Hepatocyte (in vitro differentiated cells): ENCODE measurements around the gene CH25H. TPM values are rescaled to one million over a fixed set of nuclear protein-coding genes. Genes with fewer than 3 reads are reported as not detected.

ENCODE experiments used
- DNase-seq: peaks from one replicate; pipeline ENCODE4 v3.0.0-alpha.2; 2016; ENCODE audit warnings: low spot score
- H2AFZ ChIP-seq: fragments of 200-600 bp; sonication (generic); 2 replicates; pipeline ENCODE4 v1.6.0; 2016; ENCODE audit warnings: antibody characterized with exemption, mild to moderate bottlenecking
- H3K27ac ChIP-seq: fragments of 200-600 bp; sonication (generic); 2 replicates; pipeline ENCODE4 v1.5.1; 2016; ENCODE audit warnings: mild to moderate bottlenecking
- H3K27me3 ChIP-seq: fragments of 200-600 bp; sonication (generic); 2 replicates; pipeline ENCODE4 v1.6.1; 2016
- H3K36me3 ChIP-seq: fragments of 200-600 bp; sonication (generic); replicated peaks from 2 replicates; pipeline ENCODE4 v1.5.1; 2016; ENCODE audit warnings: low read depth; ENCODE audit not compliant: insufficient read depth
- H3K4me1 ChIP-seq: fragments of 200-600 bp; sonication (generic); 2 replicates; pipeline ENCODE4 v1.5.1; 2016; ENCODE audit warnings: mild to moderate bottlenecking, moderate library complexity; ENCODE audit not compliant: insufficient read depth
- H3K4me2 ChIP-seq: fragments of 200-600 bp; sonication (generic); 2 replicates; pipeline ENCODE4 v1.6.0; 2016
- H3K4me3 ChIP-seq: fragments of 200-600 bp; sonication (generic); 2 replicates; pipeline ENCODE4 v1.5.1; 2016; ENCODE audit warnings: mild to moderate bottlenecking
- H3K79me2 ChIP-seq: fragments of 200-600 bp; sonication (generic); 2 replicates; pipeline ENCODE4 v1.6.0; 2017; ENCODE audit warnings: mild to moderate bottlenecking
- H3K9me2 ChIP-seq: fragments of 200-600 bp; sonication (generic); replicated peaks from 2 replicates; pipeline ENCODE4 v1.6.0; 2017; ENCODE audit warnings: mild to moderate bottlenecking; ENCODE audit not compliant: insufficient read depth
- H3K9me3 ChIP-seq: fragments of 200-600 bp; sonication (generic); 2 replicates; pipeline ENCODE4 v1.5.1; 2016; ENCODE audit warnings: low read depth, mild to moderate bottlenecking
- H4K20me1 ChIP-seq: fragments of 200-600 bp; sonication (generic); 2 replicates; pipeline ENCODE4 v1.6.0; 2016; ENCODE audit warnings: mild to moderate bottlenecking; ENCODE audit not compliant: insufficient read depth, poor library complexity, severe bottlenecking
- CTCF ChIP-seq: fragments of 200-600 bp; sonication (generic); IDR thresholded peaks from 2 replicates; pipeline ENCODE4 v1.5.1; 2016; ENCODE audit warnings: antibody characterized with exemption, mild to moderate bottlenecking; ENCODE audit not compliant: poor library complexity
- EZH2 ChIP-seq: fragments of 200-600 bp; sonication (generic); IDR thresholded peaks from 2 replicates; pipeline ENCODE4 v1.6.1; 2016; ENCODE audit warnings: antibody characterized with exemption, mild to moderate bottlenecking, borderline replicate concordance
- EZH2phosphoT487 ChIP-seq: fragments of 200-600 bp; sonication (generic); IDR thresholded peaks from one replicate; pipeline ENCODE4 v1.6.1; 2018; ENCODE audit warnings: antibody characterized with exemption, mild to moderate bottlenecking, low read depth, moderate library complexity; ENCODE audit not compliant: unreplicated experiment, severe bottlenecking
- WGBS: methylation state at CpG from one replicate; pipeline ENCODE4 v1.1.6; 2016; ENCODE audit warnings: low lambda C conversion rate; ENCODE audit errors: missing lambda C conversion rate; 5-methylcytosine and 5-hydroxymethylcytosine counted together
- polyA plus RNA-seq: library from polyadenylated mRNA; unstranded; fragments of >200 nt; fragmentation: Nextera tagmentation; extraction: Ambion mirVana; gene quantifications from 2 replicates; pipeline ENCODE4 v1.2.1, GENCODE V29; 2016
- total RNA-seq: library from RNA; depleted of rRNA; stranded (reverse); fragments of >200 nt; gene quantifications from 2 replicates; pipeline ENCODE4 v1.2.3, GENCODE V29; 2014

The CH25H gene
- total and polyA plus RNA-seq, 2 experiments from 2014 or later = 3.8 to 8.8 TPM

GRCh38 chr10:89164920-89165319 is 42.2 kb downstream of the CH25H start:
- no peaks in the 10 kb centered on the region for H3K9me2 ChIP-seq
- TF ChIP-seq CTCF (no peak), EZH2phosphoT487 (no peak), EZH2 (no peak)
- no peaks in the 10 kb centered on the region for H3K4me1 ChIP-seq
- H3K27ac ChIP-seq = no peak overlapping the region
- H2AFZ ChIP-seq = no peak overlapping the region
- no peaks in the 10 kb centered on the region for H3K79me2 ChIP-seq
- no peaks in the 10 kb centered on the region for H3K9me3 ChIP-seq
- no peaks in the 10 kb centered on the region for H4K20me1 ChIP-seq
- H3K27me3 ChIP-seq = peaks cover 29% of the 10 kb centered on the region
- 71% methylated on average over 4 of the region's 4 CpGs for WGBS
- no peak overlapping the region for H3K4me3 ChIP-seq
- H3K4me2 ChIP-seq = no peak overlapping the region
- DNase-seq = no peak
- H3K36me3 ChIP-seq = no peaks in the 10 kb centered on the region

GRCh38 chr10:89164080-89164479 is 43.0 kb downstream of the CH25H start:
- 100% methylated on average over 3 of the region's 3 CpGs for WGBS
- Histone ChIP-seq H3K9me2 (no peaks in the 10 kb centered on the region), H2AFZ (no peak overlapping the region), H3K9me3 (no peaks in the 10 kb centered on the region), H3K4me2 (no peak overlapping the region), H4K20me1 (no peaks in the 10 kb centered on the region), H3K4me1 (no peaks in the 10 kb centered on the region), H3K27me3 (peaks cover 29% of the 10 kb centered on the region), H3K79me2 (no peaks in the 10 kb centered on the region), H3K4me3 (no peak overlapping the region), H3K27ac (no peak overlapping the region), H3K36me3 (no peaks in the 10 kb centered on the region)
- DNase-seq = no peak
- TF ChIP-seq EZH2phosphoT487 (no peak), CTCF (no peak), EZH2 (no peak)

- no peak for DNase-seq
- Histone ChIP-seq H3K36me3 (no peaks in the 10 kb centered on the region), H3K27ac (no peak overlapping the region), H3K79me2 (no peaks in the 10 kb centered on the region), H3K4me1 (no peaks in the 10 kb centered on the region), H3K27me3 (peaks cover 29% of the 10 kb centered on the region), H4K20me1 (no peaks in the 10 kb centered on the region), H2AFZ (no peak overlapping the region), H3K4me2 (no peak overlapping the region), H3K9me3 (no peaks in the 10 kb centered on the region), H3K9me2 (no peaks in the 10 kb centered on the region), H3K4me3 (no peak overlapping the region)
- WGBS = 87% methylated on average over 6 of the region's 6 CpGs
- TF ChIP-seq EZH2phosphoT487 (no peak), EZH2 (no peak), CTCF (no peak)
These were observed 43.7 kb downstream of the CH25H start for GRCh38 chr10:89163265-89163995.
